Activated CD8-positive, alpha-beta T cell treated with anti-CD3 and anti-CD28 coated beads, Interleukin-2, amount 10 ng/mL, durations not matched to agents 7 days and 5 days (primary cell): ENCODE measurements around the gene AMZ1. TPM values are rescaled to one million over a fixed set of nuclear protein-coding genes. Genes with fewer than 3 reads are reported as not detected.
"Not testable (repeated sequence)": the region's sequence is repeated elsewhere in the genome, so short reads cannot be mapped to it uniquely, and the experiment has no call there.

ENCODE experiments used
- ATAC-seq: fragments of 150-1000 bp; cut with Tn5 transposase; one replicate; pipeline ENCODE4 v1.10.0; 2021; ENCODE audit warnings: moderate library complexity
- CTCF ChIA-PET: fragments of 350-600 bp; sonication (Branson Sonifier 250); formaldehyde crosslinking; loops from one replicate; lab custom pipeline; 2021; ENCODE audit warnings: antibody characterized with exemption; lab: Charles Lee
- POLR2A ChIA-PET: fragments of 350-600 bp; sonication (Branson Sonifier 250); formaldehyde crosslinking; loops from one replicate; lab custom pipeline; 2021; ENCODE audit warnings: antibody characterized with exemption; lab: Charles Lee
- DNase-seq: peaks from one replicate; pipeline ENCODE4 v3.0.0-alpha.2; 2020
- H3K27ac Mint-ChIP-seq: one replicate; pipeline ENCODE4 v1.8.0; 2021; ENCODE audit warnings: mild to moderate bottlenecking, mixed read lengths
- H3K27me3 Mint-ChIP-seq: one replicate; pipeline ENCODE4 v1.8.0; 2021; ENCODE audit warnings: low read depth, mixed read lengths
- H3K36me3 Mint-ChIP-seq: one replicate; pipeline ENCODE4 v1.8.0; 2021; ENCODE audit warnings: low read depth, mixed read lengths
- H3K4me1 Mint-ChIP-seq: one replicate; pipeline ENCODE4 v1.8.0; 2021; ENCODE audit warnings: low read depth, mixed read lengths
- H3K4me3 Mint-ChIP-seq: one replicate; pipeline ENCODE4 v1.8.0; 2021; ENCODE audit warnings: mild to moderate bottlenecking, mixed read lengths
- H3K9me3 Mint-ChIP-seq: one replicate; pipeline ENCODE4 v1.8.0; 2022; ENCODE audit warnings: mixed read lengths; ENCODE audit not compliant: insufficient read depth
- total RNA-seq, 2 experiments: library from RNA; stranded (reverse); gene quantifications; one replicate each; pipeline ENCODE4 v1.2.3, GENCODE V29; 2021

Gene AMZ1
- total RNA-seq, 2 experiments from 2014 or later = not detected

DNA sequence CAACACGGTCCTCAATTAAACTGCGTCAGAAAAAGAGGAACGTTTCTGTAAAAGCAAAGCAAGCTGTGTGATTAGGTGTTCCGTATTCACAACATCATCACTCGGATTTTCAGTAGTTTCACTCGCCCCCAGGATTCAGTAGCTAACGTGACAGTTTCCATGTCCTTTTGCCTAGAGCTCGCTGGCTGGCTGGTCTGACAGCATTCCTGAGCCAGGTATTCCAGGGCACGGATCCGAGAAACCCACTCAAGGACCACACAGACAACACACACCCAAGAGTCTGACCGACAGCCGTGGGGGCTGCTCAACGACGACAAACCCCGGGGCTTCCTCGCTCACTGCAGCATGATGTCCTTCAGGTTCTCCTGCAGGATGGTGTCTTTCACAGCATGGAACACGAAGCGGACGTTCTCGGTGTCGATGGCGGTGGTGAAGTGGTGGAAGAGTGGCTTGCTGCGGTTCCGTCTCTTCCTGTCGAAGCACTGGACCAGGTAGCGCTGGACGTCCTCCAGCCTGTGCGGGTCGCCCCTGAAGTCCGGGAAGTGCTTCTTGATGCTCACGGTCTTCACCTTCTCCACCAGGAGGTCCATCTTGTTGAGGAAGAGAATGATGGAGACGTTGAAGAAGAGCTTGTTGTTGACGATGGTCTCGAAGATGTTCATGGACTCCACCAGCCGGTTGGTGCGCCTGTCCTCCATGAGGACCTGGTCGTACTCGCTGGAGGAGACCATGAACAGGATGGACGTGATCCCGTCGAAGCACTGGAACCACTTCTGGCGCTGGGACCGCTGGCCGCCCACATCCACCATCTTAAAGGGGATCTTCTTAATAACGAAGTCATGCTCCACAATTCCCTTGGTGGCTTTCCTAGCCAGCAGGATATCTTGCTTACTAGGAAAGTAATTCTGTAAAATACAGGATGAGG is 43.1 kb downstream of the AMZ1 start:
- no peak for DNase-seq

DNA sequence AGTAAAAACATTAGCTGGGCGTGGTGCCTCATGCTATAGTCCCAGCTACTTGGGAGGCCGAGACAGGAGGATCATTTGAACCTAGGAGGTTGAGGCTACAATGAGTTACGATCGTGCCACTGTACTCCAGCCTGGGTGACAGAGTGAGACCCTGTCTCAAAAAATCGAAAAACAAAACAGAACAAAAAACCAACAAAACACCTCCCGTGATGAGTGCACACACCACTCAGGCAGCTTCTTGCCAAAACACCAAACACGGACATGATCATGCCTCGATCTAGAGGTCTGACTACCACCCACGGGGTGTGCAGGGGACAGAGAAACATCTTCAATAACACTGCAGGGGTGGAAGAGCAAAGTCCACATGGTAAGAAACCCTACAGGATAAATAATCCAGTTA is 44.4 kb downstream of the AMZ1 start:
- no peak overlapping the region for H3K4me3 Mint-ChIP-seq
- ATAC-seq (no peak), DNase-seq (no peak)
- H3K4me1 Mint-ChIP-seq = peaks cover 26% of the 10 kb centered on the region
- CTCF ChIA-PET = no interaction called here
- H3K27ac Mint-ChIP-seq = no peak overlapping the region
- POLR2A ChIA-PET = no interaction called here
- H3K9me3 Mint-ChIP-seq = no peaks in the 10 kb centered on the region
- no peaks in the 10 kb centered on the region for H3K27me3 Mint-ChIP-seq
- peaks cover 8% of the 10 kb centered on the region for H3K36me3 Mint-ChIP-seq

More for the DNA sequence above, 43.1 kb downstream of the AMZ1 start:
- Mint-ChIP-seq H3K4me1 (peaks cover 24% of the 10 kb centered on the region), H3K27ac (no peak overlapping the region), H3K36me3 (peaks cover 8% of the 10 kb centered on the region), H3K9me3 (no peaks in the 10 kb centered on the region), H3K4me3 (no peak overlapping the region), H3K27me3 (no peaks in the 10 kb centered on the region)
- ATAC-seq = no peak
- POLR2A ChIA-PET = no interaction called here
- CTCF ChIA-PET = interaction anchor here (1.3 kb wide), 2 partner anchors 12 to 21 kb away, joined by 4 to 5 read pairs; no protein-coding TSS in a partner anchor

DNA sequence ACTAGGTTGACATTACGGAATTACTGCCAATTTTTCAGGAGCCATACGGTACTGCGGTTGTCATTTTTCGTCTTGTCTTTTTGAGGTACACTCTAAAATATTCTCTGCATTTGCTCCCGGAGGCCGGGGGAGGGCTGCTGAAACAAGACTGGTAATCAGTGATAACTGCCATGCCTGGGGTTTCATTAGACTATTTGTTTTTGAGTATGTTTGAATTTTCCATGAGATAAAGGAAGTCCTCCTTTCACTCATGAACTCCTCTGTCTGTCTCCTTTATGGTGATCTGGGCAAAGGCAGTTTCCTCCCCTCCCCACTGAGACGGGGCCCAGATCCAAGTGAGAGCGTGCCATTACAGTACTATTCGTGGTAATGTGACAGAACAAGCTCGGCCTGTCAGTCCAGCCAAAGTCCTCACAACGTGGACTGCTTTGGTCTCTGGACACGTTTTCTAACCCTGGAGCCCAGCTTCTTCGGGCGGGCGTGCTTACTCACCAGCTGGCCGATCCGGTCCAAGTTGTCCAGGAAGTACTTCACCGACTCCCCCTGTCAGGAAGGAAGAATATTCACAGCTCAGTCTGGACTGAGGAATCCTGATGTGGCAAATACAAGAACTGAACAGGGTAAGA is 45.1 kb downstream of the AMZ1 start:
- ATAC-seq (no peak), DNase-seq (no peak)
- Mint-ChIP-seq H3K9me3 (no peaks in the 10 kb centered on the region), H3K4me1 (peaks cover 26% of the 10 kb centered on the region), H3K27ac (no peak overlapping the region), H3K36me3 (peaks cover 8% of the 10 kb centered on the region), H3K27me3 (no peaks in the 10 kb centered on the region), H3K4me3 (no peak overlapping the region)
- POLR2A ChIA-PET = no interaction called here
- CTCF ChIA-PET = no interaction called here

DNA sequence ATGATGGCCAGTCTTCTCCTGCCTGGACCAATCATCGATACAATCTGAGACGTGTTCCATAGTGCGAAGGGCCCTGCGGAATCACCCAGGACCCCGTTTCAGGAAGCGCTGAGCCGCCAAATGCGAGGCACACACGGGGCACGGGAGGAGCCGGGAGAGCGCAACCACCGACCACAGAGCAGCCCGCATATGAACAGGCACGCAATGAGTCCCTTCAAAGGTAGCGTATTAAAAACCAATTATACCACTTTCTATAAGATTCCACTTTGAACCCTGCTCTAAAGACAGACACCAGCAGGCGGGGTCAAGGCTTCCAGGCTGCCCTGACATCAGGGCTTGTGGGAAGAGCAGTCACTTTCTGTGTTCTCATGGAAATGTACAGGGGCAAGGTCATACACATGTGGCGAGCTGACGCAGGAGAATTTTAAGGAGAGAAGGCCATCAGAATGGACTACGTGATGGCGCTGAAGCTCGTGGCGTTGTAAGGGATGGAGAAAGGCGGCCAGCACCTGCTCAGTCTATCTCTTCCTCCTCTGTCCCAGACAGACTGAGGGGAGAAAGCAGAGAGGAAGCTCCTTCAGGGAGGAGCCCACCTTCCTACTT is 46.2 kb downstream of the AMZ1 start:
- no peaks in the 10 kb centered on the region for H3K27me3 Mint-ChIP-seq
- ChIA-PET POLR2A (no interaction called here), CTCF (interaction anchor here (0.8 to 1.0 kb wide), 2 partner anchors 13 to 24 kb away, joined by 3 to 4 read pairs; no protein-coding TSS in a partner anchor)
- H3K27ac Mint-ChIP-seq = no peak overlapping the region
- ATAC-seq (no peak), DNase-seq (no peak)
- peaks cover 26% of the 10 kb centered on the region for H3K4me1 Mint-ChIP-seq
- H3K36me3 Mint-ChIP-seq = peaks cover 8% of the 10 kb centered on the region
- no peak overlapping the region for H3K4me3 Mint-ChIP-seq
- no peaks in the 10 kb centered on the region for H3K9me3 Mint-ChIP-seq

DNA sequence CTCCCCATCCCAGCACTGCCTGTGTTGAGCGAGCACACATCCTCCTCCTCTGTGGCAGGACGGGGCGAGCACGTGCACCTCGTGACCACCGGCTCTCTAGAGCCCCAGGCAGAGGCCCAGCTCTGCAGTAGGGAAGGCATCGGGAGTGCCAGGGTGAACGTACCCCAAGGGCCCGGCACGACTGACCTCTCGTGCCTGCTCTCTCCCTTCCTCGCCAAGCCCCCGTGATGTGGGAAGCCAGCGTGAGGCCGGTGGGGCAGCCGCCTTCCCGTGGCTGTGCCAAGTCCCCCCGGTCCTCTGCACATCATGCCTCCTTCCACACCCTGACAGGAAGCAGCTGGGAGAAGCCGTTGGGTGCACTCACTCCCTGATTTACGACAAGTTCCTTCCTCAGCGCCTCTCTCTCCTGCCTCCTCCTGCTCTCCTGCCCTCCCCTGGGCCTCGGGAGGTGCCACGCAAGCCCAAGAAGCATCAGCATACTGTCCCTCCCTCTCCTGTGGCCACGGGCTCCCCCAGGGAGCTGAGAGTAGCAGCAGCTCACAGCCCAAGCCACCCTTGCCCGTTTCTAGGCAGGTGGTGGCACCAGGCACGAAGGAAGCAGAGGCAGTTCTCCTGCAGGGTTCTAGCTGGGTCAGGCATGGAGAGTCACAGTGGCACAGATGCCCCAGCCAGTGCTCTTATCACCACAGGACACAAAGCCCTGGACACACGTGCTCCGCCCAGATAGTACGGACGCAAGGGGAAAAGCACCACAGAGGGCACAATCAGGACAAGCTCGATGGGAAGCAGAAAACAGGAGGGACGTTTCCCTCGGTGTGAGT is 47.0 kb downstream of the AMZ1 start:
- Mint-ChIP-seq H3K27me3 (no peaks in the 10 kb centered on the region), H3K9me3 (no peaks in the 10 kb centered on the region), H3K27ac (peak overlapping the region; percentile 35), H3K4me1 (peaks cover 26% of the 10 kb centered on the region), H3K4me3 (no peak overlapping the region), H3K36me3 (peaks cover 7% of the 10 kb centered on the region)
- ATAC-seq (peak; percentile 47), DNase-seq (no peak)
- CTCF ChIA-PET = interaction anchor here (0.8 to 1.0 kb wide), 2 partner anchors 14 to 25 kb away, joined by 3 to 4 read pairs; no protein-coding TSS in a partner anchor
- POLR2A ChIA-PET = no interaction called here

DNA sequence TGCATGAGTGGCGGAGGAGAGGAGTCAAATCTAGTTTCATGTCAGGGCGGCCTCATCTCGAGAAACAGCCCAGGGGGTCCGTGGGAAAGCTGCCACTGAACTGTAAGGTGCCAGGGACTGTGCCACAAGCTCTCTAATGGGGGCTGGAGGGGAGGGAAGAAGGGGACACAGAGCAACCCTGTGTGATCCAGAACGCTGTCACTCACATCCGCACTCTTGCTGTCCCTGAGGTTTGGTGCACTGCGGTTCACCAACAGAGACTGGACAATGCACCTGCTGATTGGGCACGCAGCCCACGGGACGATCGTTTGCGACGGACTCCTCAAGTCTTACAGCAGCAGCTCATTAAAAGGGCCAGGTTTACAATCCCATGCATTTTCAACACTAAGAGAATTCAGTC is 47.7 kb downstream of the AMZ1 start:
- CTCF ChIA-PET = no interaction called here

DNA sequence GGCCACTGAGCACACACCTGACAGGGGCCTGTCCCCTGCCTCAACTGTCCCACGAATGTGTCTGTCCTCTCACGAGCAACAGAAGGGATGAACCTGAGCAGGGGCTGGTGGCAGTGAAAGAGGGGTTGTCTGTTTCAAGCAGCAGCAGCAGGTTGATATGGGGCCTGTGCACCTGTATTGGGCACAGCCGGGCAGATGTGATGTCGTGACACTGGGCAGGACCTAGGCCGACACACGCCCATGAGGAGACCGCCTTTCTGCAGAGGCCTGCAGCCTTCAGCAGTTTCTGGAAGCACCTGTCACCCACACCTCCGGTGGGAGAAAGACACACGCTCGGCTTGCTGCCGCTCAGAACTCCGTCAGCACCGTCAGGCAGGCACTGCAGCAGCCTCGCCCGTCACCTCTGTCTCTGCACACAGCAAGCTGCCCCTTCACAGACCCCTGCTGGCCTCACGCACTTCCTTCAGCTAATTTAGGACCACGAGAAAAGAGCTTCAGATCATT is 48.5 kb downstream of the AMZ1 start:
- no peak for DNase-seq
- Mint-ChIP-seq H3K4me1 (peaks cover 26% of the 10 kb centered on the region), H3K27me3 (no peaks in the 10 kb centered on the region), H3K9me3 (no peaks in the 10 kb centered on the region), H3K36me3 (no peaks in the 10 kb centered on the region), H3K27ac (no peak overlapping the region), H3K4me3 (no peak overlapping the region)
- POLR2A ChIA-PET = no interaction called here
- peak; percentile 20 for ATAC-seq
- CTCF ChIA-PET = interaction anchor here (1.8 kb wide), 1 partner anchor 17 kb away, joined by 6 read pairs; no protein-coding TSS in a partner anchor

More for the DNA sequence above, 47.7 kb downstream of the AMZ1 start:
- Mint-ChIP-seq H3K27me3 (no peaks in the 10 kb centered on the region), H3K4me3 (no peak overlapping the region), H3K27ac (no peak overlapping the region), H3K36me3 (peaks cover 3% of the 10 kb centered on the region), H3K4me1 (peaks cover 26% of the 10 kb centered on the region), H3K9me3 (no peaks in the 10 kb centered on the region)
- ATAC-seq (no peak), DNase-seq (no peak)
- POLR2A ChIA-PET = no interaction called here

DNA sequence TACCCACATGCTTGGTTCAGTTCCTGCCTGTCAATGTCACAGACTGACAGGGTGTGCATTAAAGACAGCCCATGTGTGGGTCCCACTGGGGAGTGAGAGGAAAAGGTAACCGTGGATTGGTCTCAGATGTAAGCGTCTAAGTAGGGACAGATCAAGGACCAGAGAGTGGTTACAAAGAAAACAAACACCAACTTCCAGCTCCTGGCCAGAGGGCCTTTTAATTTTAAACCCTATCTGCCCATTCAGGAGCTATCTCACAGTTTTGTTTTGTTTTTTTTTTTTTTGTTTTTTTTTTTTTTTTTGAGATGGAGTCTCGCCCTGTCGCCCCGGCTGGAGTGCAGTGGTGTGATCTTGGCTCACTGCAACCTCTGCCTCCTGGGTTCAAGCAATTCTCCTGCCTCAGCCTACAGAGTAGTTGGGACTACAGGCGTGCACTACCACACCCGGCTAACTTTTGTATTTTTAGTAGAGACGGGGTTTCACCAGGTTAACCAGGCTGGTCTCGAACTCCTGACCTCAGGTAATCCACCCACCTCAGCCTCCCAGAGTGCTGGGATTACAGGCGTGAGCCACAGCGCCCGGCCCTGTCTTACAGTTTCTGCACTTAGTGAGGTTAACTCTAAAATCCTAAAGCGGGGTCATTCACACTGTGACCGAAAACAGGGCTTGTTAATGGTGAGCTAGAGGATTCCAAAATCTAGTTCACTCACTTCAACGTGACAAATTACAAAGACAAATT is 49.2 kb downstream of the AMZ1 start:
- CTCF ChIA-PET = interaction anchor here (1.8 kb wide), 1 partner anchor 18 kb away, joined by 6 read pairs; no protein-coding TSS in a partner anchor
- peaks cover 19% of the 10 kb centered on the region for H3K4me1 Mint-ChIP-seq
- H3K36me3 Mint-ChIP-seq, POLR2A ChIA-PET, ATAC-seq, H3K9me3 Mint-ChIP-seq, H3K27me3 Mint-ChIP-seq, DNase-seq, H3K4me3 Mint-ChIP-seq, H3K27ac Mint-ChIP-seq: not testable (repeated sequence)

DNA sequence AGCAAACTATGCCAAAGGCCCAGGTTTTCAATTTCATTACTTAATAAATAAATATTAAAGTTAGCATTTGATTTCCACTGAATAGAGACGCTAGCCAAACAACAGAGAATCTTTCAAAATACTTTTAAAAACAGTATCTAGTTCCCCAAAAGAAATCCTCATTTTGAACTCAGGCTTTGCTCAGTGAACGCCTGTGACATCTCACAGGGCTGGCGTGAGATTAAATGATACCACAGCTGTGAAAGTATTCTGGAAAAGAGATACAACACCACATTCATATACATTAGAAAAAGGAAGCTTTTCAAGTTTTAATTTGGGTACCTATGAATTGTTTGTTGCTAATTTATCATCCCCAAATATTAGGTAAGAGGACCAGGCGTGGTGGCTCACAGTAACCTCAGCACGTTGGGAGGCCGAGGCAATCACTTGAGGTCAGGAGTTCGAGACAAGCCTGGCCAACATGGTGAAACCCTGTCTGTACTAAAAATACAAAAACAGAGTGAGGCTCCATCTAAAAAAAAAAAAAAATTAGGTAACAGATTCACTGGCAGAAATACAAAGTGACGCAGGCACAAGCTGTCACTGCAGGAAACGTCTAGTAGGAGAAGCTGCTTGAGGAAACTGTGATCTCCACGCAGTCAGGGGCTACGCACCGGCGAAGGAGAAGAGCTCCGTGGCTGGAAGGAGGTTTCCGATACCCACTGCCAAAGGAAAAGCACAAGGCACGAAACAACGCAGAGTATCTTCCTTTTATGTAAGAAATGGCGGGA is 50.0 kb downstream of the AMZ1 start:
- Mint-ChIP-seq H3K27me3 (no peaks in the 10 kb centered on the region), H3K36me3 (no peaks in the 10 kb centered on the region), H3K9me3 (no peaks in the 10 kb centered on the region), H3K4me1 (peaks cover 13% of the 10 kb centered on the region), H3K4me3 (no peak overlapping the region), H3K27ac (no peak overlapping the region)
- no peak for ATAC-seq
- CTCF ChIA-PET = interaction anchor here (1.8 to 2.1 kb wide), 2 partner anchors 19 to 29 kb away, joined by 5 to 6 read pairs; no protein-coding TSS in a partner anchor
- POLR2A ChIA-PET = no interaction called here
- no peak for DNase-seq
